Lower leg skin (tissue), 4 donors: ENCODE measurements around the gene KLF4. TPM values are rescaled to one million over a fixed set of nuclear protein-coding genes. Genes with fewer than 3 reads are reported as not detected.

Experiments used
- DNase-seq, 2 donors: peaks; one replicate each; pipeline ENCODE4 v3.0.0-alpha.2; 2019; ENCODE audit warnings: low spot score in 2 of 2
- H3K4me3 ChIP-seq: fragments of 200-600 bp; sonication (generic); 2 replicates; pipeline ENCODE4 v1.5.1; 2017; ENCODE audit warnings: mild to moderate bottlenecking, low read depth; ENCODE audit not compliant: poor library complexity, severe bottlenecking
- POLR2A ChIP-seq, 2 donors: fragments of 450-650 bp; IDR thresholded peaks; one replicate each; pipeline ENCODE4 v1.6.1; 2016 to 2017; ENCODE audit warnings: antibody characterized with exemption in 2 of 2, mild to moderate bottlenecking in 1 of 2, moderate library complexity in 1 of 2
- WGBS, 2 donors: methylation state at CpG; one replicate each; pipeline ENCODE4 v1.1.5; 2018; 5-methylcytosine and 5-hydroxymethylcytosine counted together
- intact Hi-C: fragments of 100-400 bp; cut with DNase I; formaldehyde crosslinking; loops from one replicate; pipeline ENCODE4 v1.15.0; 2023; ENCODE audit warnings: low total_unique reads
- total RNA-seq, 4 donors: library from RNA; depleted of rRNA; stranded (reverse); fragments of >200 nt; gene quantifications; one replicate each; pipeline ENCODE4 v1.1.0, GENCODE V29; 2016
- TF ChIP-seq, protein P1 (sequence below), 3 donors: fragments of 450-650 bp; IDR thresholded peaks; one replicate each; pipeline ENCODE4 v1.5.1; 2016; ENCODE audit warnings: antibody characterized with exemption in 3 of 3, mild to moderate bottlenecking in 3 of 3, moderate library complexity in 2 of 3

KLF4 gene
- total RNA-seq, 4 donors from 2014 or later: 562 to 846 (median 608) TPM

DNA sequence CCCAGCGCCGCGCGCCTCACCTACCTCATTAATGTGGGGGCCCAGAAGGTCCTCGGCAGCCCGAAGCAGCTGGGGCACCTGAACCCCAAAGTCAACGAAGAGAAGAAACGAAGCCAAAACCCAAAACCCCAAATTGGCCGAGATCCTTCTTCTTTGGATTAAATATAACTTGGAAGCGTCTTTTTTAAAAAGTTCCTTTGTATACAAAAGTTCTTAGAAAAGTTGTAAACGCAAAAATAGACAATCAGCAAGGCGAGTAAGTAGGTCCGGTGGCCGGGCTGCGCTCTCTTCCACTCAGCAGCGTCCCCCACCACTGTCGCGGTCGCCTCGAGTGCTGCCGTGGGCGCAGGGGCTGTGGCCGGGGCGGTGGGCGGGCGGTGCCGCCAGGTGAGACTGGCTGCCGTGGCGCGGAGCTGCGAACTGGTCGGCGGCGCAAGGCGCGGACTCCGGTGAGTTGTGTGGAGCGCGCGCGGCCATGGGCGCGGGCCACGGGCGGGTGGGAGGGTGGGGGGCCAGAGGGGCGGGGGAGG is 360 bp downstream of the KLF4 start:
- peak in 1 of 2 donors; percentile 38 for DNase-seq
- intact Hi-C loops: loop anchor here (5.0 kb wide), 2 partner anchors 953 to 1078 kb away; no protein-coding TSS in a partner anchor
- WGBS, 2 donors: 0% methylated on average over 24 to 42 of the region's 46 CpGs

DNA sequence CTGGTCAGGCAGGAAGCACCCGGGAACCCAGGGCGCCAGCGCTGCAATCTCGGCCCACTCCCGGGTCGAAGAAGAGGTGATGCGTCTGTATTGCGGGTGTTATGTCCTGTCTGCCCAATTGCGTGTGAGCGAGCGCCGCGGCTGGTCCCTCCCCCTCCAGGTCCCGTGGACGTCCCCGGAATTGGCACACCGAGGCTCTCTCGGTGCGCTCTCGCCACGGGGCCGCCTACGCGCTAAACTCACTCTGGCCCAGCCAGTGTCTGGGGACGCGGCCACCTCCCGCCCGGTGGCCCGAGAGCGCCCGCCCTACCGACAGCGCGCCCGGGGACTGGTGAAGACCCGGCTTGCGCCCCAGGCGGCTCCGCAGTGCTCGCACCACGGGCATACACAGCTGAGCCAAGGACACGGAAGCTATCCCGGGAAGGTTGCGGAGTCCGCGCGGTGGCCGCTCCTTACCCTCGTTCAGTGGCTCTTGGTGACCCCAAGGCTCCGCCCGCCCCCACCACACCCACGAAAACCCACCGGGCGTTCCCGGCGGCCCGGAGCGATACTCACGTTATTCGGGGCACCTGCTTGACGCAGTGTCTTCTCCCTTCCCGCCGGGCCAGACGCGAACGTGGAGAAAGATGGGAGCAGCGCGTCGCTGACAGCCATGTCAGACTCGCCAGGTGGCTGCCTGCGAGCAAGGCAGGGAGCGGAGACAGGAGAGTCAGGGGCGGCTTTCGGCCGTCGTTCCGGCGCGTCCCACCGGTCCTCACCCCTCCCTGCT is 1.0 kb downstream of the KLF4 start:
- peak overlapping the region; percentile 90 for H3K4me3 ChIP-seq
- intact Hi-C loops: loop anchor here (5.0 kb wide), 2 partner anchors 954 to 1079 kb away; no protein-coding TSS in a partner anchor
- TF ChIP-seq, protein P1, sequence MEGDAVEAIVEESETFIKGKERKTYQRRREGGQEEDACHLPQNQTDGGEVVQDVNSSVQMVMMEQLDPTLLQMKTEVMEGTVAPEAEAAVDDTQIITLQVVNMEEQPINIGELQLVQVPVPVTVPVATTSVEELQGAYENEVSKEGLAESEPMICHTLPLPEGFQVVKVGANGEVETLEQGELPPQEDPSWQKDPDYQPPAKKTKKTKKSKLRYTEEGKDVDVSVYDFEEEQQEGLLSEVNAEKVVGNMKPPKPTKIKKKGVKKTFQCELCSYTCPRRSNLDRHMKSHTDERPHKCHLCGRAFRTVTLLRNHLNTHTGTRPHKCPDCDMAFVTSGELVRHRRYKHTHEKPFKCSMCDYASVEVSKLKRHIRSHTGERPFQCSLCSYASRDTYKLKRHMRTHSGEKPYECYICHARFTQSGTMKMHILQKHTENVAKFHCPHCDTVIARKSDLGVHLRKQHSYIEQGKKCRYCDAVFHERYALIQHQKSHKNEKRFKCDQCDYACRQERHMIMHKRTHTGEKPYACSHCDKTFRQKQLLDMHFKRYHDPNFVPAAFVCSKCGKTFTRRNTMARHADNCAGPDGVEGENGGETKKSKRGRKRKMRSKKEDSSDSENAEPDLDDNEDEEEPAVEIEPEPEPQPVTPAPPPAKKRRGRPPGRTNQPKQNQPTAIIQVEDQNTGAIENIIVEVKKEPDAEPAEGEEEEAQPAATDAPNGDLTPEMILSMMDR (IDR thresholded peaks at IDR 0.05): no peak
- peak in 1 of 2 donors; percentile 6 for TF ChIP-seq POLR2A (IDR thresholded peaks at IDR 0.05)
- peak; percentile 84 to 97 for DNase-seq
- 0 to 1% methylated on average over 1 to 54 of the region's 80 CpGs for WGBS, 2 donors

More for the DNA sequence above, 360 bp downstream of the KLF4 start:
- TF ChIP-seq, protein P1 (IDR thresholded peaks at IDR 0.05): no peak
- TF ChIP-seq POLR2A (IDR thresholded peaks at IDR 0.05): no peak
- peak overlapping the region; percentile 90 for H3K4me3 ChIP-seq

GRCh38 chr9:107487521-107488374 is 1.8 kb downstream of the KLF4 start:
- WGBS, 2 donors: 8 to 11% methylated on average over 54 to 55 of the region's 91 CpGs
- H3K4me3 ChIP-seq: peak overlapping the region; percentile 90
- TF ChIP-seq POLR2A (IDR thresholded peaks at IDR 0.05): no peak
- TF ChIP-seq, protein P1 (IDR thresholded peaks at IDR 0.05): no peak
- peak; percentile 52 to 90 for DNase-seq
- intact Hi-C loops: loop anchor here (5.0 kb wide), 2 partner anchors 955 to 1080 kb away; no protein-coding TSS in a partner anchor

DNA sequence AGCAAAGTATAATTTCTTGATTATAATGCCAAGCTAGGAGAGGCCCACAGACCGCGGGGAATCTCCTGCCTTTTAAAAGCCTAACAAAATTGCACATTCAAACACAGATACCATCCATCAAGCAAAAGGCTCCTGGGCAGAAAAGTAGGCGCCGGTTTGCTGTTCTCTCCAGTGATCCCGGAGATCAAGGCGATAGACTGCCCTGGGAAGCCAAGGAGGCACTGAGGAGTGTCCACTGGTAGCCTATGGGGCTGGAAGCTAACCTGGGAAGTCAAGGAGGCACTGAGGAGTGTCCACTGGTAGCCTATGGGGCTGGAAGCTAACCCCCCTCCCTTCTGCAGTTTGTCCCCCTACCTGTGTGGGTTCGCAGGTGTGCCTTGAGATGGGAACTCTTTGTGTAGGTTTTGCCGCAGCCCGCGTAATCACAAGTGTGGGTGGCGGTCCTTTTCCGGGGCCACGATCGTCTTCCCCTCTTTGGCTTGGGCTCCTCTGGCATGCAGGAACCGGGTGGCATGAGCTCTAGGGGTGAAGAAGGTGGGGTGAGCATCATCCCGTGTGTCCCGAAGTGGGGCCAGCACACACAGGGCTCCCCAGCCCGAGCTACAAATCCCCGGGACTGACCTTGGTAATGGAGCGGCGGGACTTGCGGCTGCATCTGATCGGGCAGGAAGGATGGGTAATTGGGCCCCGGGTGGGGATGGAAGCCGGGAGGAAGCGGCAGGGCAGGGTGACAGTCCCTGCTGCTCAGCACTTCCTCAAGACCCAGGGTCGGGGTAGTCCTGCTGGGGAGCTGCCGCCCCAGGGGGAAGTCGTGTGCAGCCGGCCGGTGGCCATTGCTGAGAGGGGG is 2.7 kb downstream of the KLF4 start:
- TF ChIP-seq, protein P1 (IDR thresholded peaks at IDR 0.05): no peak
- TF ChIP-seq POLR2A (IDR thresholded peaks at IDR 0.05): no peak
- 10 to 23% methylated on average over 16 to 17 of the region's 31 CpGs for whole genome bisulfite sequencing, 2 donors
- intact Hi-C loops: loop anchor here (5.0 kb wide), 2 partner anchors 955 to 1080 kb away; no protein-coding TSS in a partner anchor
- peak in 1 of 2 donors; percentile 88 for DNase-seq
- H3K4me3 ChIP-seq: peak overlapping the region; percentile 90
